GM18907 (cell line): ENCODE data around the gene TMEM151A.

ENCODE experiments used
- ATAC-seq: cut with Tn5 transposase; IDR thresholded peaks from one replicate; pipeline ENCODE4 v1.9.1; 2021; ENCODE audit warnings: mild to moderate bottlenecking, moderate library complexity; ENCODE audit not compliant: unreplicated experiment

TMEM151A gene

DNA sequence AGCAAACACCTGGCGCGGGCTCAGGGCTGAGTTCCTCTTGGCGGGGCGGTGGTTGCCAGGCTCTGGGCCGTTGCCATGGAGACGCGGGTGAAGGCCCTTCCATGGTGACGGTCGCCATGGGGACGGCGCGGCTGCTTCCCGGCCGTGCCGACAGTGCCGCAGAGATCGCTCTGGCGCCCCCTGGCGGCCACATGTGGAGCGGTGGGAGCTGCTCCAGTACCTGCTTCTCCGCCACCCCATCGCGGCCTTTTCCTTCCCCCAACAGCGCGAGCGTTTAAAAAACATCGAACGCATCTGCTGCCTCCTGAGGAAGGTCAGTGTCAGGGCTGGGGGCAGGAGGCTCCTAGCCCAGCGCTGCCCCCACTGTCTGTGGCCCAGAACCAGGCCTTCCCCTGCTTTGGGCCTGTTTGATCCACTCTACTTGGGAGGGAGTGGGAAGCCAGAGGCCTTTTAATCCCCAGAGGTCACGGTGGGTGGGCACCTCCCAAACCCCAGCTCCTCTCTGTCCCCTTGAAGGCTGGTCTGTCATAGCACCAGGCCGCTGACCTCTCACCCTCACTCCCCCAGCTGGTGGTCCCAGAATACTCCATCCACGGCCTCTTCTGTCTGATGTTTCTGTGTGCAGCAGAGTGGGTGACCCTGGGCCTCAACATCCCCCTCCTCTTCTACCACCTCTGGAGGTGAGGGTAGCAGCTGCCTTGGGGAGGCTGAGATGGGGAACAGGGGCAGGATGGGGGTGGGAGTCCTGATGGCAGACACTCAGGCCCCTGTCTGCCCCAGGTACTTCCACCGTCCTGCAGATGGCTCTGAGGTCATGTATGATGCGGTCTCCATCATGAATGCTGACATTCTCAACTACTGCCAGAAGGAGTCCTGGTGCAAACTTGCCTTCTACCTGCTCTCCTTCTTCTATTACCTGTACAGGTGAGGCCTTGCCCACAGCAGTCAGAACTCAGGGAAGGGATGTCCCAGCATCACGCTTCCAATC lies 8.9 kb upstream of the TMEM151A start:
- ATAC-seq = peak; percentile 59

DNA sequence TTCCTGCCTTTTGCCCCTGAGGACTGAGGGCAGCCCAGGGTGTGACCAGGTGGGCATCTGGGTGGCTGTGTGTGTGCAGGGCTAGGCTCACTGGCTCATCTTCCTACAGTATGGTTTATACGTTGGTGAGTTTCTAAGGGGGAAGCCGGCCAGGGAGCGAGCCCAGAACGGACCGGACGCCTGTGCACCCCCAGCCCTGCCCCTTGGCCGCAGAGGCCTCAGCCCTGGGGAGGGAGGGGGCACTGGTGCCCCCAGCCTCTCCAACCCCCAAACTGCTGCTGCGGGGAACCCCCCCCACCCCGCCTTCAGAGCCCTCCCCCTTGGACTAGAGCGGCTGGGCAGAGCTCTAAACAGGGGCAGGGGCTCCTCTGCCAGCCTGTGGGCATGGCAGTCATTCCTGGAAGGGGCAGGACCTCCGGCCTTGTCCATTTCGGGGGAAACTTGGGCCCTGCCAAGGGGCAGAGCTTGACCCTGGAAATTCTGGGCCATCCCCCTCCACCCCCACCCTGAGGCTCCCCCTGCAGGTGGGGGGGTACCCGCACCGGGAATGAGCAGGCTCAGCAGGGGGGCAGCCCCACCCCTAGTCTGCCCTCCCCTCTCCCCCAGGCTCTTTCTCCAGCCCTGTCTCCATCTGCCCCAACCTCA lies 8.1 kb upstream of the TMEM151A start:
- no peak for ATAC-seq

DNA sequence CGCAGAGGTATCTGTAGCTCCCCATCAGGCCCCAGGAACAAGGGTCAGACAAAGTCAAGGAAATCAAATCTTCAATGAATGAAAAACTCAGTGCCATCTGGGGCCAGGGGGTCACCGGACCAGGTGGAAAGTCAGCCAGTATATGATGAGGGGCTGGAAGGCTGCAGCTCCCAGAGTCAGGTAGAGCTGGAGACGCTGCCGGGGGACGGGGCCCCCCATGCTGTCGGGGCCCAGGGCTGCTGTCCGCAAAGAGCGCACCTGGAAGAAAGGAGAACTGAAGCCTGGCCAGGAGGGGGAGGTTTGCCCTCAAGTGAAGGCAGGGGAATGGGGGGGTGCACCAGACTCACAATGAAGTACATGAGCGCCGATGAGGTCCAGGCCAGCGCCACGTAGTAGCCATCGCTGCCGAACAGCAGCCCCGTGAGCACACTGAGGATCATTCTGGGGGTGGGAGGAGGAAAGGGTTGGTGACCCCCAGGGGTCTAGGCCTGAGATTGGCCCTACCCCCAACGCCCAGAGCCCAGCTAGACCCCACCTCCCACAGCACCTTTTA lies 7.1 kb upstream of the TMEM151A start:
- no peak for ATAC-seq

DNA sequence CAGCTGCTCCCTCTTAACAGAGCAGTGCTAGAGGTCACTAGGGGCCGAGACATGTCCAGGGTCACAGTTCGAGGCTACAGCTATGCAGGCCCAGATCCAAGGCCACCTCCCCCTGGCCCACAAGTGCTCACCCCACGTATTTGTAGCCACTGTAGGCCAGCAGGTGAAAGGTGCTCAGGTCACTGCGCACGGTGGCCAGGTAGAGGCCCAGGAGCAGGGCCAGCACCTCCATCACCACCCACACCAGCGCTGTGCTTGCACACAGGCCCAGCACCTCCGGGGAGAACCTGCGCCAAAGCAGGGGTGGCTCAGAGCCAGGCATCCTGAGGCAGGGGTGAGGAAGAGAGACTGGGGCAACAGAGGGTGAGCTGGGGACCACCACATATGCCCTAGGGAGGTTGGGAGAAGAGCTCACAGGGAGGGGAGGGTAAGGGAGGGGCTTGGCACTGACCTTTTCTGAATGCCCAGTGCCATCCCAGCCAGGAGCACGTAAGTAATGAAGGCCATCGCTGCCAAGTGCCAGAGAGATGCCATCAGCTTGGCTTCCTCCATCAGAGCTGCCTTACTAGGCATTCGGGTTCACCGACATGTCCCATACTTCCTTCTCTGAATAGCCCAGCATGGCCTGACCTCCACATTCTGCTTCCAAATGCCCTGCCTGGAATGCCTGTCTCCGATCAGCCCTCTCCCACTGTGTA lies 6.3 kb upstream of the TMEM151A start:
- ATAC-seq = no peak

DNA sequence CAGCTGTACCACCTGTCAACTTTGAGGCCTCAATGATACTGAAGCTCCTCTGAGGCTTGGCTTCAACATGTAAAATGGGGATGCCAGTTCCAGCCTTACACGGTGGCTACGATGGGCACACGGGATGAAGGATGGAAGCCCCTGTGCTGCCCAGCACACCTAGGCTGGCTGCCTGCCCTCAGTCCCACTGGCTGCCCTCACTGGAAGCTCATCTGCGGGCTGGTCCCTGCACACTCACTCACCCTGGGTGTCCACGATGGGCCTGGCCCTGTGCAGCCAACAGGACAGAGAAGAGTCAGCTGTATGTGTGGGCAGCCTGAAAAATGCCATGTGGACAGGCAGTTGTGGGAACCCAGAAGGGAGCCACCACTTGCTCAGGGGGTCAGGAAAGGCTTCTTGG lies 5.0 kb upstream of the TMEM151A start:
- no peak for ATAC-seq

DNA sequence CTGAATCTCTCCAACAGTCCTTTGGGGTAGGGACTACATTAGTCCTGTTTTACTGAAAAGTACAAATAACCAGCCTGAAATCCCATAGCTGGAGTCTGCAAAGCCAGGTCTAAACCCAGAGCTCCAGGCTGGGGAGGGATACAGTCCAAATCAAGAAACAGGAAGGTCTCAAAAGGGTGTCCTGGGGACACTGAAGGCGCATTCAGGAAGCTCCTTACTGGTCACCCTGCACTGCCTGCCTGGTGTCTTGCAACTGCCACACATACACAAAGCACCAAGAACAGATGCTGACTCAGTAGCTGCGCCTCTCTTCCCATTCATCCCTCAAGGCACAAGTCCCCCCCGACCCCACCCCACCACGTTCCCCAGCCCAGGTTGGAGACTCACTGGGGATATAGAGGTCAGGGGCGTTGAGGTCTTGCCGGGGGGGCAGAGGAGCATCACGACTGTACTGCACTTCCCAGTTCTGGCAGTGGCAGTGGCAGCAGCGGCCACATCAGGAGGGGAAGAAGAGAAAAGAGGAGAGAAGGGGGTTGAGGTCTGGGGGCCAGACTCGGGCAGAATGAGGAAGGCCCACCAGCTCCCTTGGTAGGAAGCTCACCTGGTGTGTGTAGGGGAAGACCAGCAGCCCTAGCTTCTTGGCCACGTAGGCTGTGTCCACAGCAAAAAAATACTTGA lies 4.3 kb upstream of the TMEM151A start:
- ATAC-seq = no peak

DNA sequence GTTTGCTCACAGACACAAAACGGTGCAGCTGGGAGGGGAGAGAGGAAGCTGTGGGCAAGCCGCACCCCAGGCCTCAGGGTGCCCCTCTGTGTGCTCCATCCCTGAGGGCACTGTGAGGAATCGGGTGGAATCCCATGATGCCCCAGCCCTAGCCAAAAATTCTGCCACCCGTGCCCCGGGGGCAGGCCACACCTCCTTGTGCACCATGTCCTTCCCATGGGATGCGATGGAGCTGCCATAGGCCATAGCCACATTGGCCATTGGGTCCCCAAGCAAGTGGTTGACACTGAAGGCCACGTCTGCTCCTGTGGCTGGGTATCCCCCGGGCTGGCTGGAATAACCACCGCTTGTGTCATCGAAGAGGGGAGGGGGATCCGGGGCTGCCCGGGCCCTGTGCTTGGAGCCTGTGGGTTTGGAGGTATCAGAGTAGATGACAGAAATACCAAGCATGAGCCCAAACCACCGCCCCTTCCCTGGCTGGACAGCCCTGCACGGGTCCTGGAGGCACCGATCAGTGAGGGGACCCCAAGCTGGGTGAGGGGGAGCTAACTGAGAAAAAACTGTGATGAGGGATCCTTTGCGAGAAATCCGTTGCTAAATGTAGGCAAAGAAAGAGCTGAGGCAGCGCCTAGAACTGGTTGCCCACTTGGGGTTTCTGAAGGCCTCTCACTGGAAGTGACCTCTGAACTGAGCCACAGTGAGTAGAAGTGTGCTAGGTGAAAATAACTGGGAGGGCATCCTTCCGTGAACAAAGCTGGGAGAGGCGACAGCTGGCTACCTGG lies 3.6 kb upstream of the TMEM151A start:
- no peak for ATAC-seq

DNA sequence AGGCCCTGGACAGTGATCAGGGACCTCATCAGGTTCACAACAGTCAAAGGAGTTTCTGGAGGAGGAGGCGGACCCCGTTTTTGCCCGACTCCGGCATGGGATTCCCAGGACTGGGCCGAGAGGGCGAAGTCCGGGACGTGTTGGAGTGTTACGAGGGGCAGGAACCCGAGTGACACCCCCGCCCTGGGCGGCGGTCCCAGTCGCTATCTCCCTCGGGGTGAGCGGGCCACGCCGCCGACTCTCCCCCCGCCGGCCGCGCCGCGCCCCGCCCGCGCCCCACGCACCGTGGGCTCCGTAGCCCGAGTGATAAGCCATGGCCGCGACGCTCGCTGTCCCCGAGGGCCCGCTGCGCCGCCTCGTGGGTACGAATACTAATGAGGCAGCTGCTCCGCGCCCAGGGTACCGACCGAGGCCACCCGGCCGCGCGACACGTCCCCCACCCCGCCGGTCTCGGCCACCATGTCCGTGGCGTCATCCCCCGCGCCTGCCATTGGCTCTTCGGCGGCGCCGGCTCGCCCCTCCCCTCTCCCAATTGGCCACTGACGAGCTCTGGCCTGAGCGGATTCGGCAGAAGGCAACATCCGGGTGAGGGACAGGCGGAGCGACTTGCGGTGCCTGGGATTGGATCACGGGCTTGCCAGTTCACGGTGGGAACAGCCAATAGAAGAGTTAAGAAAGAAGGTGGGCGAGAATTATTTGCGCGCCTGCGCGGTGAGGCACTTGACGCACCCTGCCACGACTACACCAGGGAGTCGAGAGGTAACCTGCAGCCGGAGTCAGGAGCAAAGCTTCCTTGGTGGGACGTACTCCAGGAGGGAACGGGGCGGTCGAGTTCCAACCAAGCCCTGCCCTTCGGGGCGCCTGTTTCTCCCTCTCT lies 2.8 kb upstream of the TMEM151A start, which contains the start of gene YIF1A:
YIF1A (minus strand) TSS at position 473 of the 877 bp plus-strand sequence; CDS start at position 315, 158 bp downstream.
- peak; percentile 87 for ATAC-seq

DNA sequence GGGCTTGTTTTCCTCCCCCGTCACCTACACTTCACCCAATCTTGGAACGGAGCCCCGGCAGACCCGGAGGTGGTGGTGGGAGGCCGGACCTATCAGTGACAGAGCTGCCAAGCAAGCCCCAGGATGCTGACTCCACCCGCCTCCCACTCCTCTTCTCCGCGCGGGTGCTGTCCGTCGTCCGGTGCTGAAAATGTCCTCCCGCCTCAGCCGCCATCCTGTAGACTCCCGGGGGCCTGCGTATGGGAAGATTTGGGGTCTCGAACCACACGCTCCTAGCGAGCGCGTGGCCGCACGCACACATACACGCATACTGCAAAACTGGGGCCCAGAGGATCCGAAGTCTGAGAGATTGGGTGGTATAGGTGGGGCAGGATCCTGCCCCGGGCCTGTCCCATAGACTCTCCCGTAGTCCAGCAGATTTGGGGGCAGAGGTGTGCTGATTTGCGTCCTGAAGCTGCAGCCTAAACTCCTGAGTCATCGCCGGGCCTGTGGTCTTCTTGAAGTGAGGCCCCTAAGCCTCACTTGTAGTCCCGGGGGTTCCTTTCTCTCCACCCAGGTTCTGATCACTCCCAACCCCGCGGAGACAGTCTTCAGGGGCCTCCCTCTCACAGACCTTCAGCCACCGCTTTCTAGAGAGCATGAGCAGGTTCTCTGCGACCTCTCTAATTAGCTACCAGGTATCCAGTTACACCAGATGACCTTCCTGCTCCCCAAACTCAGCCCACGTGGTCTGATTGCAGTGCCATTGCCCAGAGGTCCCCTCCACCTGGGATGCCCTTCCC lies 2.0 kb upstream of the TMEM151A start:
- ATAC-seq = peak; percentile 38

DNA sequence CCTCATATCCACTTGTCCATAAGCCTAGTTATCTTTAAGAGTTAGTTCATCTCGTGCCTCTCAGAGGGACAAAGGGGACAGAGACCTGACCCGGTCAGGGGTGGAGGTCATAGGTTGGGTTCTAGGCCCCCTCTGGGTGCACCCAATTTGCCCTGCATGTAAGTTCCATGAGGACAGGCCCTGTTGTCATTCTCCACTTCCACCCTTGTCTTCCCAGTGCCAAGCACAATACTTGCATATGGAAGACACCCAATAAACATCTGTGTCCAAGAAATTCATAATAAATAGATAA lies 1.4 kb upstream of the TMEM151A start:
- ATAC-seq = no peak

DNA sequence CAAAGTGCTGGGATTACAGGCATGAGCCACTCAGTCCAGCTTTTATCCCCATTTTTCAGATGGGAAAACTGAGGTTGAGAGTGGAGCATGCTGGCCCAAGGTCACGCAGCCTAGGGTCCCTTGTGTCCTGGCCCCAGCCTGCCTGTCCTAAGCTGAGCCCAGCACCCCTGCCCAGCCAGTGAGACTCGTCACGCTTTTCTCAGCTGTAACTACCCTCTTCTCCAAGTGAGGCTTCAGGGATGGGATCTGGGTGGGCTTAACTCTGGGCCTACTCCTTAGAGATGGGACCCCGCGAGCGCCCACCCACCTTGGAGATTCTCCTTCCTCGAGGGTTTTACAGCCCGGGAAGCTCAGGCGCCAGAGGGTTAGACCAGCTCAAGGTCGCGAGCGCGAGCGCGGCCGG lies 390 bp upstream of the TMEM151A start:
- no peak for ATAC-seq

DNA sequence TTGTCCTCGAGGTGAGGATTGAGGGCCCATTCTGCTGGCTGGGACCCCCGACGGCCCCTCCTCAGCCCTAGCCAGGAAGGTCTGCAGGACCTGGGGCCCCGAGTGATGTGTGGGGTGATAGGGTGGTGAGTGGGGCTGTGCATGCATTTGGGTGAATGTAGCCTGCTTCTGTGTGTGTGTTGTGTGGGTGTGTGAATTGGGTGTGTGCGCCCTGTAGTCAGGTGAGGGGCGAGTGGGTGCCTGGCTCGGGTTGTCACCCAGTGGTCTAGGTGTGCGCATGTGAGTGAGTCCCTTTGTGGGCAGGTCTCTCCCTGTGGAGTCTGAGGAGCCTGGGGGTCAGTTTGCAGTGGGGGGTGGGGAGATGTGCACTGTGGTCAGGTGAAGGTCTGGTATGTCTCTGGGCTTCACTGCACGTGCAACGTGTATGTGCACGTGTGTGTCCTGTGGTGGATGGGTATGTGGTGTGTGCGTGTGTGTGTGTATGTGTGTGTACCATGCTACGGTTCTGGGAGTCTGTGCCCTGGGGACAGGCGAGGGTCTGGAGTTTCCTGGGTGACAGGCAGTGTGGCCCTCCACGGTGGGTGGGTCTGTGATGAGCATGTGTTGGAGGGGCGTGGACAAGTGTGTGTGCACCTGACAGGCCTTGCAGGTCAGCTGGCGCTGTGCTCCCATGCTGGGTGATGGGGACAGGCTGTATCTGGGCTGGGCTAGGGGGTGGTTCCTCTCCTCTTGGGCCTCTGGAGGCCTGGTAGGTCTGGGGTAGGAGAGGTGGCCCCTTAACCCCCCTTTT lies 1.0 kb downstream of the TMEM151A start:
- no peak for ATAC-seq

DNA sequence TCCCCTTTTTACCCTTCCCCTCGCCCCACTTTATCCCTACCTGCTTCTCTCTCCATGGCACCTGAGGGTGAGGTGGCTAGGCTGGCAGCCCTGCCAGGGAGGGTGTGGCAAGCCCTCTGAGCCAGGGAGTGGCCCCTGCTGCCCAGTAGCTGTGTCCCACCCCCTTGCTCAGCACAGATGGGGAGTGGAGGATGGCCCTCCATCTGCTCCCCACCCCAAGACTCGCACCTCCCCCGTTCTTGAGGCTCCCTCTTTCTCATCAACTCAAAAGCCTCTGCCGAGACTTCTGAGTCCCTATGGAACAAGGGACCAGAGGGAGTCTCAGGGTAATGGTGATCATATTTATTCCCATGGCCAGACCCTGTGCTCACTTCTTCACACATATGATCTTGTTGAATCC lies 1.7 kb downstream of the TMEM151A start:
- no peak for ATAC-seq

DNA sequence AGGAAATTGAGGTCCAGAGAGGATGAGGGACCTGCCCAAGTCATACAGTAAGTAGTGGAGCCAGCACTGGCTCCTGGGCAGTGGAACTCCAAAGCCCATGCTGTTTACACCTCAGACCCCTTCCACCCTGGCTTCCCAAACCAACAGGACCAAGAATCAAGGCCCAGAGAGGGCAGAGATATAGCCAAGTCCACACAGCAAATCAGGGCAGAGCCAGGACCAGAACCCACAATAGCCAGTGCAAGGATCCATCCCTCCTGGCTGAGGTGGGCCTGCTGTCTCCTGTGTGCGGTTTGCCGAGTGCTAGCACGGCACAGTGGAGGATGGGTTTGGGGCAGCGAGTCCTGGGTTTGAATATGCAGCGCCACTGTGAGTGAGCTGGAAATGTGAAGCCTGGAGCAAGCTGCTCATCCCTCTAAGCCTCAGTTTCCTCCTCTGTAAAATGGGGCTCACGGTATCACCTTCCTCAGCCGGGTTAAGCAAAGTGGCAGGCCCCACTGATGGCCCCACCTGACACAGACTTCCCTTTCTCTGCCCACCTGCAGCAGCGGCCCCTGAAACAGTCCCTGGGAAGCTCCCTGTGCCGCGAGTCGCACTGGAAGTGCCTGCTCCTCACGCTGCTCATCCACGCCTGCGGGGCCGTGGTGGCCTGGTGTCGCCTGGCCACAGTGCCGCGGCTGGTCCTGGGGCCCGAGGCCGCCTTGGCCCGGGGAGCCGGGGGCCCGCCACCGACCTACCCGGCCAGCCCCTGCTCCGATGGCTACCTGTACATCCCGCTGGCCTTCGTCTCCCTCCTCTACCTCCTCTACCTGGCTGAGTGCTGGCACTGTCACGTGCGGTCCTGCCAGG lies 2.3 kb downstream of the TMEM151A start:
- ATAC-seq = no peak

DNA sequence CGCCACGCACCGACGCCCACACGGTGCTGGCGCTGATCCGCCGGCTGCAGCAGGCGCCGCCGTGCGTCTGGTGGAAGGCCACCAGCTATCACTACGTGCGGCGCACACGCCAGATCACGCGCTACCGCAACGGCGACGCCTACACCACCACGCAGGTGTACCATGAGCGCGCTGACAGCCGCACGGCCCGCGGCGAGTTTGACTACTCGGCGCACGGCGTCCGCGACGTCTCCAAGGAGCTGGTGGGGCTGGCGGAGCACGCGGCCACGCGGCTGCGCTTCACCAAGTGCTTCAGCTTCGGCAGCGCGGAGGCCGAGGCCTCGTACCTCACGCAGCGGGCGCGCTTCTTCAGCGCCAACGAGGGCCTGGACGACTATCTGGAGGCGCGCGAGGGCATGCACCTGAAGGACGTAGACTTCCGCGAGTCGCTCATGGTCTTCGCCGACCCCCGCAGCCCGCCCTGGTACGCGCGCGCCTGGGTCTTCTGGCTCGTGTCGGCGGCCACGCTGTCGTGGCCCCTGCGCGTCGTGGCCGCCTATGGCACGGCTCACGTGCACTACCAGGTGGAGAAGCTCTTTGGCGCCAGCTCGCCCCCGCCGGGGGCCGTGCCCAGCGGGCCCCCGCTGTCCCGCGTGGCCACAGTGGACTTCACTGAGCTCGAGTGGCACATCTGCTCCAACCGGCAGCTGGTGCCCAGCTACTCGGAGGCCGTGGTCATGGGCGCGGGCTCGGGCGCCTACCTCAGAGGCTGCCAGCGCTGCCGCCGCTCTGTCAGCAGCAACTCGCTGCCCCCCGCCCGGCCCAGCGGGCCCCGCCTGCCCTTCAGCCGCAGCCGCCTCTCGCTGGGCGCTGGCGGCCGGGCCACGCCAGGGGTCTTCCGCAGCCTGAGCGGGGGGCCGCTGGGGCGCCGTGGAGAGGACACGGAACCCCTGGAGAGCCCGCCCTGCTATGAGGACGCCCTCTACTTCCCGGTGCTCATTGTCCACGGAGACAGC lies 3.2 kb downstream of the TMEM151A start:
- no peak for ATAC-seq
